ENCODE measurements around the gene AGTR1.

AGTR1 gene

DNA sequence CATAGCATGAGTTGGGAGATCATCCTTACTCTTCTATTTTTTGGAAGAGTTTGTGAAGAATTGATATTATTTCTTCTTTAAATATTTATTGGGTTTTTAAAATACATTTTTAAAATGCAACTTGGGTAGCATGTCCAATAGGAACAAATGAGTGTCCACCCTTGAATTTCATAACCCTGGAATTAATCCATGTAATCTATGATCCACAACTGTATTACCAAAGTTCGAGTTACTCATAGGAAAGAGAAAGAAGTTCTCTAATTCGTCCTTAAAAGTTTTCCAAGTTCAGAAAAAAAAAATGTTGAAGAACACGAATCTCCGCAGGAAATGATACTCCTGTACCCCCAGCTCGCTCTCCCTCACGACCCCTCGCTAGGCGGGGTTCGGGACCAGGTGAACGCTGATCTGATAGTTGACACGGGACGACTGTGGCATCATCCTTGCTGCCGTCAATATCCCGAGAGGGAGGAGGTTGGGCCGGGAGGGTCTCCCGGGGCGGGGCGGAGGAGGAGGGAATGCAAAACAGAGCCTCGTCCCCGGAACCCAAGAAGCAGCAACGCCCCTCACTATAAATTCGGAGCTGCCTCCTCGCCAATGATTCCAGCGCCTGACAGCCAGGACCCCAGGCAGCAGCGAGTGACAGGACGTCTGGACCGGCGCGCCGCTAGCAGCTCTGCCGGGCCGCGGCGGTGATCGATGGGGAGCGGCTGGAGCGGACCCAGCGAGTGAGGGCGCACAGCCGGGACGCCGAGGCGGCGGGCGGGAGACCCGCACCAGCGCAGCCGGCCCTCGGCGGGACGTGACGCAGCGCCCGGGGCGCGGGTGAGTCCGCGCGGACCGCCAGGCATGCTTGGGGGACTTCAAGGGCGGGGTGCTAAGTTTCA lies at the start of gene AGTR1:
Gene AGTR1 (plus strand): TSS at position 598 of the 884 bp plus-strand sequence. CDS start 43,133 bp downstream, outside the sequence.
- DNase-seq = no peak

DNA sequence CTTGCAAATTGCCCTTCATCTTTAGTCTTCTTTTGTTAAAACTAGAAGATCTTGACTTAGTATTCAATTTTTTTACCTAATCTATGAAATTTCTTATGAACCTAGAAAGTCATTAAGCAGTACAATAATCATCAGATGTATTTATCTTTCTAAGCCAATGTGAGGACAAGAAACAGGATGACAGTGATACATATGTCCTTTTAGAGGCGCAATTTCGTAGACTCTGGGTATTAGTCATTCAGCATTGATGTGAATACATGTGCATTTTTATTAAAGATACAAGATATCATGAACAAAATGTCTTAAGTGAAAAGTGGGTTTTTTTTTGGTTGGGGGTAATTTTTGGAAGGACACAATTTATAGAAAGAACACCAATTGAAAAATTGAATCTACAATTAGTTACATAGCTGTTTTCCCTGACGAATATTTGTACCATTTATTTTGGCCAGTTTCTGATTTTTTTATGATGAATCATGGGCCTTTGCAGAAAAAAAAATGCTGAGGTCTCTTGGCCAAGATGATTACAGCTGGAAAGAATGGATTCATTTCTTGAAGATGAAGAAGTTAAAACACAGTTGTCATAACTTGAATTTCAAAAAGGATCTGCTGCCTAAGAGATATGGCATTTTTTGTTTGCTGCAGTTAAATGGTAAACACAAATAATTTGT lies 48.9 kb upstream of the AGTR1 start:
- DNase-seq = no peak

- DNase-seq = no peak
Observed at GRCh38 chr3:148651549-148651948, 46.2 kb upstream of the AGTR1 start.

- no peak for DNase-seq
Observed at GRCh38 chr3:148654433-148654832, 43.3 kb upstream of the AGTR1 start.

DNA sequence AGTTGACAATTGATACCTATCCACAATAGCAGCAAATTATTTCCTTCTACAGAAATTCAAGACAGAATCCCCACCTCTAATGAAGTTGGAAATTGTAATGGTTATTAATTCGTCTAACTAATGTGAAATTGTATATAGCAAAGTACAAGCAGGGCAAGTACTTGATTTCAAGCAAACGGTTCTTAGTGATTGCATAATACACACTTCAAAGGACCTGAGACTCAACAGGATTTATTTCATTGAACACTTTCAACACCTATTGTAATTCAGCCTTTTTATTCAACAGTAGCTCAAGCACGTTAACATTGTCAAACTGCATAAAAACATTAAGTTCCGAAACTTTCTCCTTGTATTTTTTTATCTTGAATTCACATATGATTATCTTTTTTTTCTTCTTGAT lies 40.2 kb upstream of the AGTR1 start:
- DNase-seq = no peak

GRCh38 chr3:148659512-148659911 lies 38.2 kb upstream of the AGTR1 start:
- DNase-seq = no peak

DNA sequence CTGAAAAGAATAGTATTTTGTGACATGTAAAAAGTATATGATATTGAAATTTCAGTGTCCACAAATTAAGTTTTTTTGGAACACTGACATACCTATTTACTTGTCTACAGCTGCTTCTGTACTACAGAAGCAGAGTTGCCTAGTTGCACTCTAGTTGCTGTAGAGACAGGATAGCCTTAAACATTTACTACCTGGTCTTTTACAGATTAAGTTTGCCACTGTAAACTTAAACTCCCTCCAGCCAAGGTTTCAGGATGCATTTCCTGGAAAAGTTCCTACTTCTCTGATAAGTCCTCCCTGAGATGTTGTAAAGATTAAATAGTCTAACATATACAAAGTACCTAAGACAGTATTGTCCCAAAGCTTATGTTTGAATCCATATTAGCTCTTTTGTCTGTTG lies 17.4 kb upstream of the AGTR1 start:
- DNase-seq = no peak

- no peak for DNase-seq
Observed at GRCh38 chr3:148681080-148681479, 16.6 kb upstream of the AGTR1 start.

GRCh38 chr3:148682997-148683396 lies 14.7 kb upstream of the AGTR1 start:
- DNase-seq = no peak

DNA sequence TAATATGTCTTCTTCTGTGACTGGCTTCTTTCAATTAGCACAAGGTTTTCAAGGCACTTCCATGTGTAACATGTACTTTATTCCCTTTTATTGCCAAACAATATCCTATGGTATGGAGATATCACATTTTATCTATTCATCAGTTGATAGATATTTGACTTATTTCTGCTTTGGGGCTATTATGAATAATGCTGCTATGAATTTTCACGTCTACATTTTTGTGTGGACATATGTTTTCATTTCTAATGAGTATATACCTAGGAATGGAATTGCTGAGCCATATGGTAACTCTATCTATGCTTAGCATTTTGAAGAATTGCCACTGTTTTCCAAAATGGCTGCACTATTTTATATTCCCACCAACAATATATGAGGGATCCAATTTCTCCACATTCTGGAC lies 3.6 kb upstream of the AGTR1 start:
- no peak for DNase-seq

DNA sequence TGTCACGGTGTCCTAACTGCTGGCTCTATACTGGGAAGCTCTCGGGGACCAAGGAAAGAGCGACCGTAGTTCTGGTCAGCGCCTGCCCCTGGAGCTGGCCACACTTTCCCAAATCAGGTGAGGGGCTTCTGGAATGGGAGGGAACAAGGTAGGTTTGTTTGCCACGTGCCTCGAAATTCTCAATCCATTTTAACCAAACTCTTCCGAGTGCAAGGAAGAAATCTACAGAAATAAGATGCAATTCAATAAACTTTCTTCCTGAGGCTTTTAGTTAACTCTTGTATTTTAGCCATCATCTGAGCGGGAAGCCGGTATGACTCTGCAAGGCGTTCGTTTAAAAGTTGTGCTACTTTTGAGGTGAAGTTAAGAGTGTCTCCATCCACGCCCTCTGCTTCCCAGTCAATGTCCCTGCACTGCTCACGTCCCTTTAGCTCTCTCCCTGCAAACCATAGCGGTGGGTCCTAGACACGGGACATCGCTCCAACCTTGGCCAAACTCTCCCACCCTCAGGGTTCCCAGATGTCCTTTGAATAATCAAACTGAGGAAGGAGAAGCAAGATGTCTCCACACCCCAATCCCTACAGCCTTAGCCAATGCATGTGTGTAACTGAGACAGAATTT lies 597 bp downstream of the AGTR1 start:
- no peak for DNase-seq

DNA sequence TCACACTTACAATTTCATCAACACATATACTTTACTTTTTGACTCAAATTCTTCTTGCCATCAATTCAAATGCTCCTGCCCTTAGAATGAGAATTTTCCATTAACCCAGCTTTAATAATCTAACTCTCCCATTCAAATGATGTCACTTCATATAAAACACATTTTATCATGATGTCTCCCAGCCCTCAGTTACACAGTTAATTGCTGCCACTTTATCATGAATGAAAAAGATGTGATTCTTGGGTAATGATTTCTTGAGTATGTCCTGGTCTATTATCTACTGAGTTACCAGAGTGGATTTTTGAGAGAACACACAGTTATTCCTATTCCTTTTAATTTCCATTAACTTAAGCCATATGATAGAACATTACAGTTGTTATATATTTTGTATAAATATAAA lies 7.6 kb downstream of the AGTR1 start:
- DNase-seq = no peak

DNA sequence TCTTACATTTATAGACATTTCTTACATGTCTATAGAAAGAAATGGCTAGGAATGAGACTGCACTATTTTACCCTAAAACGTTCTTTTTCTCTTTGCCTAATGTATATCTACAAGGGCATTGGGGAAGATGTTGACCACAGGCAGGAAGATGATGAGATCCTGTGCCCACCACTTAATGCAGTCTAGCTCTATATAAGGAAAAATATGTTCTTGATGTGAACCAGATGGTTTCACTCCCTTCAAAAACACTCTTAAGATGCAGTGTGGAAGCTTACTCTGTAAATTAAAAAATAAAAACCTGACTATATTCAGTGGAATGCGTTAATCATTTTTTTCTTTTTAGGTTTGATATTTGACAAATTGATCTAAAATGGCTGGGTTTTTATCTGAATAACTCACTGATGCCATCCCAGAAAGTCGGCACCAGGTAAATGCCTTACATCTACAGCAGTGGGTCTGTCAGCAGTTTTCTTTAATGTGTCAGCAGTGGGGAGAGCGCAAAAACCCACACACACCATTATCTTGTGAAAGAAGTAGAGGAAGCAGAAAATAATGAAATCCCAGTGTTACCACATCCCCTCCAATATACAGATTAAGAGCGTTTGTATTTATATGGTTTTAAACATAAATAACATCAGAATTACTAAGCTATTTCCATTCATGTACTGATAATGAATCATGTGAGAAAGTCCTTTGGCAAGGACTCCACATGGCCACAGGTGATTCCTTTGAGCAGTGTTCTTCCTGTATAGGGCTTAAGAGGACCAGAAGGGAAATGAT lies 10.1 kb downstream of the AGTR1 start:
- DNase-seq = peak; percentile 57 to 68

- no peak for DNase-seq
Observed at GRCh38 chr3:148708409-148708808, 10.7 kb downstream of the AGTR1 start.

GRCh38 chr3:148709560-148710253 lies 12.0 kb downstream of the AGTR1 start:
- DNase-seq = no peak

GRCh38 chr3:148710665-148711064 lies 13.0 kb downstream of the AGTR1 start:
- DNase-seq = no peak

- no peak for DNase-seq
Observed at GRCh38 chr3:148711981-148712666, 14.4 kb downstream of the AGTR1 start.

DNA sequence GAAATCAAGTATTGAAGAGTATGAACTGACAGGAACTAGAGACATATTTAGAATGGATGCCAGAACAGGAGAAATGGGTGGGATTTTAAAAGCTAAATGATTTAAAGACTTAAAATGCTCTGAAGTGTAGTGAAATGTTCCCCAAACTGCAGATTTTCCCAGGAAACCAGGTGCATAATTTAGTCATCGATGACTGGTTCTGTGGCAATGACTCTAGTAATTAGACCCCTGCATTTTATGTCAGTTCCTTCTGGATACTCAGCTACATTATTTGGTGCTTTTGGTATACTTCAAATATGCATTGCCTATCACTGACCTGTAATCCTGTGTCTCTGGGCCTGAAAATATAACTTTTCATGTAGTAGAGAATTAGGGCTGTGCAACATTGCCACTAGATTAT lies 16.8 kb downstream of the AGTR1 start:
- no peak for DNase-seq

- peak in 1 of 2 experiments; percentile 5 for DNase-seq
Observed at GRCh38 chr3:148716657-148717056, 19.0 kb downstream of the AGTR1 start.

- DNase-seq = no peak
Observed at GRCh38 chr3:148717885-148718561, 20.3 kb downstream of the AGTR1 start.
